Stimulated activated CD8-positive, alpha-beta memory T cell treated with anti-CD3 and anti-CD28 coated beads, Interleukin-4, amount 100 ng/mL, for 1 hour (primary cell): Measurements from ENCODE around the gene IER5.

Experiments used
- DNase-seq, 2 donors: peaks; one replicate each; pipeline ENCODE4 v3.0.0-alpha.2; 2020; ENCODE audit warnings: low read depth in 2 of 2, low spot score in 1 of 2

The IER5 gene

DNA sequence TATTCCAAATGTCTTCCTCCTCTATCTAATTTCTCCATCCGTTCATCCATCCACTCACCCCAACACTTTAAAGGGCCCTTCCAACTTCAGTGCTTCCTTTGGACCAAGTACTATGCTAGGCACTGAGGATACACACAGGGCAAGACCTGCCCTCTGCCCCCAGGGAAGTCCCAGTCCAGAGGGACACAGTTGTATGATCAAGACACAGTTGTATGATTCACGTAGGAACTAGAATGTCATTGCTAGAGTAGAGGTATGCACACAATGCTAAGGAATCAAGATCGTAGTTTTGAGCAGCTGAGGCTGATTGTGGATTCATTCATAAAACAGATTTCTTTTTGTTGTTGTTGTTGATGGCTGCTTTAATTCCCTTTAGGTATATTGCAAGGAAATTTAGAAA, 11.6 kb upstream of the IER5 start:
- DNase-seq: no peak

- DNase-seq: no peak
These were observed 10.8 kb upstream of the IER5 start for GRCh38 chr1:181077576-181078242.

GRCh38 chr1:181079382-181079781, 9.1 kb upstream of the IER5 start:
- DNase-seq: no peak

GRCh38 chr1:181079920-181080319, 8.6 kb upstream of the IER5 start:
- no peak for DNase-seq

GRCh38 chr1:181080556-181080955, 7.9 kb upstream of the IER5 start:
- no peak for DNase-seq

GRCh38 chr1:181081395-181081794, 7.1 kb upstream of the IER5 start:
- no peak for DNase-seq

DNA sequence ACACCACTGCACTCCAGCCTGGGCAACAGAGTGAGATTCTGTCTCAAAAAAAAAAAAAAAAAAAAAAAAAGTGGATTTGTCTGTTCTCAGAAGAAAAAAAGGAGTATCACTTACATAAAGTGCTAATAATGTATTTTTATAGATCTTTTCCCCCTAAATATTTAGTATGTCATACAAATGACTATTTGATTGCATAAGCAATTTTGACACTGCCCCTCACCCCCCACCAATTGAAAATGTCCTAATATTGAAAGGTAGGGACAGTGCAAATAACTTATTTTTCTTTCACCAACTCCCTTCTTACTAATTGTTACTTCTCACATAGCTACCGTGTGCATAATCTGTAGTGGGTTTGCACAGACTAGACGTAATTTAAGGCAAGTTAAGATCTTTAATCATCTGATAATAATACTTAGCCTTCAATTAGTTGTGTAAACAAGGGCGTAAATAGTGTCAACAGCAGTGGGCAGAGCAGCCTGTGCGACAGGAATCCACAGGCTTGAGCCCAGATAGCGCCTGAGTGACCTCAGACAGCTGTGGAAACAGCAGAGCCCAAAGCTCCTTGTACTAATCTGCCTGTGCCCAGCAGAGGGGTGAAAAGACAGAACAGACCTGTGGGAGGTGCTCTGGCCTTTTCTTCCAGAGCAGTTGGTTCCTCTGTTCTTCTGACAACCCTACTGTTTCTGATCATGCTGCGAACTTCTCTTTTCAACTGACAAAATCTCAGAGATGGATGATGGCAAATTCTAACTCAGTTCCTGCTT, 4.5 kb upstream of the IER5 start:
- DNase-seq: peak in 1 of 2 donors; percentile 19

DNA sequence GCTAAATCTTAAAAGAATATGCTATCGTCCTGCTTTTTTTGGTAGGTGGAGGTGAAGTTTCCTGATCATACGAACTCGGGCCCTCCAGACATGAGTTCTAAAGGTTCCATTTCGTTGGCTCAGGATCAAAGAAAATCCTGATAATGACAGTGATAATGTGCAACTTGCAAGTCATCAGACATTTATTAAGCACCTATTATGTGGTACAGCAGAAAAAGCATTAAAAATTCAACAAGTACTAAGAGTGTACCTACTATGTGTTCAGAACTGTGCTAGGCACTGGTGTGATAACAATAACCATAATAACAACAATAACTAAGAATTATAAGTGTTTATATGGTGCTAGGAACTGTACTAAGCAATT, 3.9 kb upstream of the IER5 start:
- no peak for DNase-seq

GRCh38 chr1:181086091-181086490, 2.4 kb upstream of the IER5 start:
- DNase-seq: no peak

DNA sequence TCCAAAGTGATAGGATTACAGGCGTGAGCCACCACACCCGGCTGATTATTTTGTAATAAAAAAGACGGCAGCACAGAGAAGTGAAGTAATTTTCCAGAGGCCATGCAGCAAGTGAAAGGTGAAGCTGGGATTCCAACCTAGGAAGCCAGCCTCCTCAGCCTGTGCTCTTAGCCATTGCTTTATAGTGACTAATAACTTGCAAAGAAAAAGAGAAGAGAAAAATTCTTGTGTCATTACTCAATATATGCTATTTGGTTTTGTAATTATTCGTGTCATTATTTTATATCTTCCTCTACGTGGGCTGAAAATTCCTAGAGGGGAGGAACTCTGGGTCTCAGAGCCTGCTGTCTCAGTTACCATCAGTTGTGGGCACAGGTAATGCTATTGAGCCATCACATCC, 1.6 kb upstream of the IER5 start:
- DNase-seq: no peak

GRCh38 chr1:181087400-181087901, 1.0 kb upstream of the IER5 start:
- no peak for DNase-seq

GRCh38 chr1:181089017-181089675, 646 bp downstream of the IER5 start:
- peak; percentile 17 for DNase-seq

GRCh38 chr1:181089676-181090544, 1.4 kb downstream of the IER5 start:
- DNase-seq: peak; percentile 46 to 63

GRCh38 chr1:181090641-181091126, 2.2 kb downstream of the IER5 start:
- DNase-seq: no peak

DNA sequence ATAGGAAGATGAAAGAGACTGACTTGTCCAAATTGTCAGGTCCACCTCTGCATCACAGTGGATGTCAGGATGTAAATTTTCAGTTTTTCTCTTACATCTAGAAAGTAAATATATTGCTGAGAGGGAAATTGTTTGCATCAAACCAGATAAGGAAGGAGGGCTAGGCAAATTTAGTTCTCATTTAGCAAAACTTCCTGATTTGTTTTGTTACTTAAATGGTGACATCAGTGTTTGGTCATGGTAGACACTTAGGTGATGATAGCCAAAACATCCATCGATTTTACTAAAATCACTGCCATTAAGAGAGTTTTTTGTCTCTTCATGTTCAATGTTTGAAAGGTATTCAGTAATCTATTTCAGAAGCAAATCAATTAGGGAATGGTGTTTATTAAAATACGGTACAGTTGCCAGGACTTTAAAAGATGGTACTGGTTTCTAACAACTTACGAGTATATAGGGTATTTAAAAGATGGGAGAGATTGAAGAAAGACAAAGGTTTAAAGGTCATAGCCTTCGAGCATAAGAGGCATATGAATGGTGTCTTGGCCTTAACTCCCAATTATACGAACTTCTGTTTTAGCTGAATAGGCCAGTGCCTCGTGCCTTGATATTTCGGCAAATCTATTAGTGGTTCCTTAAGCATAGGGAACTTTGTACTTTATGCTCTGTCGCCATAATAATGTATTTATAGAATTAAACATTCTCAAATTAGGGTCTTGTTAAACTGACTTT, 3.0 kb downstream of the IER5 start:
- DNase-seq: no peak

GRCh38 chr1:181092056-181092455, 3.6 kb downstream of the IER5 start:
- DNase-seq: no peak

DNA sequence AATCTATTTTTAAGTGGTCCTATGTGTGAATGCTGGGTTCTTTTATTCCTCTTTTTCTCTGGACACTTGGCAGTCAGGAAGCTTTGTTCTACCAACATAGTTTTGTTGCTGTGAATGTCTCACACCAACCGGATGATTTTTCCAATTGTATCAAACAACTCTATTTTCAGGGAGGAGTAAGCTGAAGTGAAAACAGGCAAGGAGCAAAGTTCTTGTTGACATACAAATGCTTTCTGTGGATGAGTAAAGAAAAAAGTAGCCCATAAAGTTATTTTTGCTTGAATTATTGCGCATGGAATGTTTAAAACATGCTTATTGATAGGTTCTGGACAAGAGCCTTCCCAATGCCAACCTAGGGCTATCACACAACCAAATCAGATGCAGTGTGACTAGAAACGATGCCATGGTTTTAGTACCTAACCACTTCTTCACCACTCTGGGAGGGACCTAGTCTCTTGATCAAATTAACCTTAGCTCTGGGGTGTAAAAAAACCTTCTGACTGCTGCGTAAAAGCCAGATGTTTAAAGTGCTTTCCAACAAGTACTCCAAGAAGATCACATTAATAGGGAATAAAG, 4.5 kb downstream of the IER5 start:
- no peak for DNase-seq

DNA sequence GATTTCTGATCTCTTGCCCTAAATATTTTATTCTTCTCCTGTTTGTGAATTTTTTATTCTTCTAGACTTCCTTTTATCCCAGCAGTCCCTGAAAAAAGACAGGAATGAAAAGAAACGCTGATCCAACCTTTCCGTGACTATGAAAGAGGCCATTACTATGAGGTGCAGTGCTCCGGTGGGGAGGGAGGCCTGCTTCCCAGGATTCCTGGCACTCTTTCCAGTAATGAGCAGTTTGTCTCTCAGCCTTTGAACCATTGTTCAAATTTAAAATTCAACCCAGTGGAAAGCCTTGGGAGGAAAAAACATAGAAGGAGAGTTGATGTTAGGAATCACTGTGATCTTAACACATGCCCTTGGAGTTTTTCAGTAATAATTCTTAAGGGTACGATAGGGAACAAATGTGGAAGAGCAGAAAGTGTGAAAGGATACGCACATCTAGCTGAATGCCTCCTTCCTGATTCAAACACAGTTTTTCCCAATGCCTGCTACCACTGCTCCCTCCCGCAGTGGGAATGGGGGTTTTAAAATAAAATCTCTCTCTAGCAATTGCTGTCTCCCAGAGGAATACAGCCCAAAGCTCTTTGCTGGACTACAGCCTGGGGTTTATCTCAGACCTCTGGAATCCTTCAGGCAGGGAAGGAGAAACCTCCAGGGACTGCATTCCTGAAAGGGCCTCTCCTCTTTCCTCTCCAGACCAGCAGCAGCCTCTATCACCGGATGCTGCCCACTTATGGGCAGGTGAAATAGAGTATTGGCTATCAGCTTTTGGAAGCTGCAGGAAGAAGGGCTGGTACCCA, 6.1 kb downstream of the IER5 start:
- no peak for DNase-seq

GRCh38 chr1:181095260-181095659, 6.8 kb downstream of the IER5 start:
- no peak for DNase-seq
